ENCODE measurements around the gene METTL15. TPM values are rescaled to one million over a fixed set of nuclear protein-coding genes. Genes with fewer than 3 reads are reported as not detected.
"Not testable (repeated sequence)": the region's sequence is repeated elsewhere in the genome, so short reads cannot be mapped to it uniquely, and the experiment has no call there.

The METTL15 gene
- total RNA-seq, 1 experiment from 2014 or later: 15.8 TPM

- Histone ChIP-seq H3K4me1 (replicated peaks) (peaks cover 23% of the 10 kb centered on the region), H3K27ac (no peak overlapping the region), H3K9me3 (replicated peaks) (no peaks in the 10 kb centered on the region), H3K4me3 (no peak overlapping the region), H3K36me3 (peaks cover 32% of the 10 kb centered on the region), H3K27me3 (replicated peaks) (no peaks in the 10 kb centered on the region)
- no peak for DNase-seq (ENCODE audit: low read depth in 1 of 2, low spot score in 2 of 2)
Observed at GRCh38 chr11:28100665-28101064, 7.5 kb upstream of the METTL15 start.

- DNase-seq (ENCODE audit: low read depth in 1 of 2, low spot score in 2 of 2); H3K27me3 ChIP-seq (replicated peaks); H3K9me3 ChIP-seq (replicated peaks); H3K27ac ChIP-seq; H3K4me3 ChIP-seq: not testable (repeated sequence)
- Histone ChIP-seq H3K36me3 (peaks cover 26% of the 10 kb centered on the region), H3K4me1 (replicated peaks) (peaks cover 29% of the 10 kb centered on the region)
Observed at GRCh38 chr11:28102300-28102699, 5.9 kb upstream of the METTL15 start.

- peak in 1 of 2 experiments; percentile 4 for DNase-seq (ENCODE audit: low read depth in 1 of 2, low spot score in 2 of 2)
- Histone ChIP-seq H3K27me3 (replicated peaks) (no peaks in the 10 kb centered on the region), H3K27ac (no peak overlapping the region), H3K4me1 (replicated peaks) (peaks cover 40% of the 10 kb centered on the region), H3K36me3 (peaks cover 17% of the 10 kb centered on the region), H3K4me3 (no peak overlapping the region), H3K9me3 (replicated peaks) (no peaks in the 10 kb centered on the region)
Observed at GRCh38 chr11:28104425-28104824, 3.8 kb upstream of the METTL15 start.

DNA sequence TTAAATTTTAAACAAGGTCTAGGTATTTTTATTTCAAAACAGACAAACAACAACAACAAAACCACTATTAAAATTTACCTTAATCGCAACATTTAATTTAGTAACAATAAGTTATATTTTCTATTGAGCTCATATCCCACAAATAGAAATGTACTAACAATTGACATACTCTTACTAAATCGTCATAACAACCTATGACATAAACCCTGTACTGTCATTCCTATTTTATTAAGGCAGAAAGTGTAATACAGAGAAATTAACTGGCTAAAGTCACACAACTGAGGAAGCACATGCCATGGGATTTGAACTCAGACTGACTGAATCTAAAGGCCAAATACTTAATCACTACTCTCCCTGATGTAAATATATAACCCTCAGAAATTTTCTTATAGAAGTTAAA is 3.2 kb upstream of the METTL15 start:
- no peak for DNase-seq (ENCODE audit: low read depth in 1 of 2, low spot score in 2 of 2)
- no peak overlapping the region for H3K27ac ChIP-seq
- H3K27me3 ChIP-seq (replicated peaks): no peaks in the 10 kb centered on the region
- no peaks in the 10 kb centered on the region for H3K9me3 ChIP-seq (replicated peaks)
- H3K36me3 ChIP-seq: peaks cover 17% of the 10 kb centered on the region
- peaks cover 45% of the 10 kb centered on the region for H3K4me1 ChIP-seq (replicated peaks)
- H3K4me3 ChIP-seq: no peak overlapping the region

DNA sequence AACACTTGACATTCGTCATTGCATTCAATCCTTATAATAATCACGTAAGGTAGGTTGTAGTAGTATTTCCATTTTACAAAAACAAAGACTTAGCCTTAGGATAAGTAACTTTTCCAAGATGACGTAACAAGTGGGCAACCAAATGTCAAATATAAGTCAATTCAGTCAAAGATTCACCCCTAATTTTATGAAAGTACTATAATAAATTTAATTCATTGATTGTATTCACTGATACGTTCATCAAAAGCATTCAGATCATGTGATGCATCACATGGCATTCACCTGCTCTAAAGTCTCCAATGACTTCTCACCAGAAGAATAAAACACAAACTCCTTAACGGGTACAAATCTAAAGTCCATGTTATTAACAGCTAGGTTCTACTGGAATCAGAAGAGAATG is 2.3 kb upstream of the METTL15 start:
- DNase-seq (ENCODE audit: low read depth in 1 of 2, low spot score in 2 of 2): peak in 1 of 2 experiments; percentile 4
- Histone ChIP-seq H3K27ac (no peak overlapping the region), H3K4me1 (replicated peaks) (peaks cover 45% of the 10 kb centered on the region), H3K27me3 (replicated peaks) (no peaks in the 10 kb centered on the region), H3K9me3 (replicated peaks) (no peaks in the 10 kb centered on the region), H3K4me3 (no peak overlapping the region), H3K36me3 (peaks cover 17% of the 10 kb centered on the region)

GRCh38 chr11:28106353-28107043 is 1.7 kb upstream of the METTL15 start:
- no peak for DNase-seq (ENCODE audit: low read depth in 1 of 2, low spot score in 2 of 2)
- Histone ChIP-seq H3K4me1 (replicated peaks) (peaks cover 48% of the 10 kb centered on the region), H3K9me3 (replicated peaks) (no peaks in the 10 kb centered on the region), H3K27me3 (replicated peaks) (no peaks in the 10 kb centered on the region), H3K4me3 (peak overlapping the region; percentile 60), H3K36me3 (peaks cover 14% of the 10 kb centered on the region), H3K27ac (peak overlapping the region; percentile 97)

GRCh38 chr11:28107191-28107749 is 918 bp upstream of the METTL15 start:
- DNase-seq (ENCODE audit: low read depth in 1 of 2, low spot score in 2 of 2): no peak

DNA sequence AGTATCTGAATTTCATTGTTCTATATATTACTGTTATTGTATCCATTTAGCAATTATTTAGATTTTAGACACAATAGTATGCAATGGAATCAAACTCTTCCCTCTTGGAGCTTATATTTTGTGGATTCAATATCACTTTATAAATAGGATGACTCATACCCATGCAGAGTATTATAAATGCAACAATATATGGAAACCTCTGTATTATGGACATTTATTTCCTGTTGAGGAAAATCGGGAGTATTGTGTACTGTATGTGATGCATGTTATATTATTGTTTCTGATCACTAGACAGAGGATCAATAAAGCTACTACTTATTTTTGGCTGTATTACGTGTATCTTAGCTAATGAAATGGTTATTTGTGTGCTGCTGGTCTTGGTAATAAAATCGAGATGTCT is 770 bp downstream of the METTL15 start:
- Histone ChIP-seq H3K4me3 (peak overlapping the region; percentile 60; the same call in 1 of the 2 replicates), H3K27ac (peak overlapping the region; percentile 97), H3K4me1 (replicated peaks) (peaks cover 45% of the 10 kb centered on the region), H3K36me3 (peaks cover 11% of the 10 kb centered on the region), H3K9me3 (replicated peaks) (no peaks in the 10 kb centered on the region; the same call in 1 of the 2 replicates), H3K27me3 (replicated peaks) (no peaks in the 10 kb centered on the region)
- DNase-seq (ENCODE audit: low read depth in 1 of 2, low spot score in 2 of 2): peak in 1 of 2 experiments; percentile 22

More at GRCh38 chr11:28107191-28107749, 918 bp upstream of the METTL15 start:
- H3K4me1 ChIP-seq (replicated peaks): peaks cover 53% of the 10 kb centered on the region
- peak overlapping the region; percentile 60 for H3K4me3 ChIP-seq
- no peaks in the 10 kb centered on the region for H3K9me3 ChIP-seq (replicated peaks)
- H3K36me3 ChIP-seq: peaks cover 8% of the 10 kb centered on the region
- H3K27me3 ChIP-seq (replicated peaks): no peaks in the 10 kb centered on the region
- peak overlapping the region; percentile 97 for H3K27ac ChIP-seq

GRCh38 chr11:28110108-28110820 is 2.1 kb downstream of the METTL15 start:
- H3K27ac ChIP-seq: peak overlapping the region; percentile 97
- H3K36me3 ChIP-seq: peaks cover 16% of the 10 kb centered on the region
- no peaks in the 10 kb centered on the region for H3K27me3 ChIP-seq (replicated peaks)
- H3K9me3 ChIP-seq (replicated peaks): no peaks in the 10 kb centered on the region; the same call in 1 of the 2 replicates
- H3K4me1 ChIP-seq (replicated peaks): peaks cover 33% of the 10 kb centered on the region
- H3K4me3 ChIP-seq: peak overlapping the region; percentile 56
- peak; percentile 75 to 79 for DNase-seq (ENCODE audit: low read depth in 1 of 2, low spot score in 2 of 2)

DNA sequence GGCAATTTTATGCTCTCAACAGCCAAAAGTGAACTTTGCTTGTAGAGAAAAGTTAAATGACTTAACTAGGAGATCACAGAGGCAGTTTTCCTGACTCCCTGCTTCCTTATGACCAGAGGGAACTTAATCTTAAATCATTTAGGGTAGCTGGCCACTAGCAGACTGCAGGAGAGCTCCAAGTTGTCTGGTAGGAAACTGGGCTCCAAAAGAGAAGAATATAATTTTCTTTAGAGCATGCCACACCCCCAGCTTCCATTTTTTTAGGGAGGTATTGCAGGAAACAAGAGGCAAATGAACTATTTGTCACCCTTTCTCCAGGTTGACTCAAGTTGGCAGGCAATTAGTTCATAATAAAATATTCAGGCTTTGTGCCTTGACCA is 2.6 kb downstream of the METTL15 start:
- DNase-seq (ENCODE audit: low read depth in 1 of 2, low spot score in 2 of 2): no peak
- H3K27ac ChIP-seq: peak overlapping the region; percentile 97

DNA sequence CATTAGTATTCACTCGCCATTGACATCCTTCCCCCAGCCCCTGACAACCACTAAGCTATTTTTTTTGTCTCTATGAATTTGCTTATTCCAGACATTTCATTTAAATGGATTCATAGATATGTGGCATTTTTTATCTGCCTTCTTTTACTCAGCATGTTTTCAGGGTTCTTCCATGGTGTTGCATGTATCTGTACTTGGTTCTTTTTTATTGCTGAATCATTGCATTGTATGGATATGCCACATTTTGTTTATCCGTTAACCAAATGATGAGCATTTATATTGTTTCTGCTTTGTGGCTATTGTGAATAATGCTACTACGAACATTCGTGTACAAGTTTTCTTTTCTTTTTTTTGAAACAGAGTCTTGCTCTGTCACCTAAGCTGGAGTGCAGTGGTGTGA is 5.9 kb downstream of the METTL15 start:
- peaks cover 30% of the 10 kb centered on the region for H3K36me3 ChIP-seq
- H3K27me3 ChIP-seq (replicated peaks): no peaks in the 10 kb centered on the region
- H3K9me3 ChIP-seq (replicated peaks): no peaks in the 10 kb centered on the region; the same call in 1 of the 2 replicates
- peaks cover 16% of the 10 kb centered on the region for H3K4me1 ChIP-seq (replicated peaks)
- no peak overlapping the region for H3K4me3 ChIP-seq
- DNase-seq (ENCODE audit: low read depth in 1 of 2, low spot score in 2 of 2): no peak
- H3K27ac ChIP-seq: no peak overlapping the region

More for the DNA sequence above, 2.6 kb downstream of the METTL15 start:
- peak overlapping the region; percentile 56 for H3K4me3 ChIP-seq
- H3K9me3 ChIP-seq (replicated peaks): no peaks in the 10 kb centered on the region; the same call in 1 of the 2 replicates
- H3K36me3 ChIP-seq: peaks cover 21% of the 10 kb centered on the region
- peaks cover 29% of the 10 kb centered on the region for H3K4me1 ChIP-seq (replicated peaks)
- H3K27me3 ChIP-seq (replicated peaks): no peaks in the 10 kb centered on the region

- peaks cover 30% of the 10 kb centered on the region for H3K36me3 ChIP-seq
- H3K27me3 ChIP-seq (replicated peaks): no peaks in the 10 kb centered on the region
- no peak overlapping the region for H3K4me3 ChIP-seq
- peaks cover 10% of the 10 kb centered on the region for H3K4me1 ChIP-seq (replicated peaks)
- H3K9me3 ChIP-seq (replicated peaks): no peaks in the 10 kb centered on the region; the same call in 1 of the 2 replicates
- no peak for DNase-seq (ENCODE audit: low read depth in 1 of 2, low spot score in 2 of 2)
- H3K27ac ChIP-seq: no peak overlapping the region
Observed at GRCh38 chr11:28114731-28115130, 6.5 kb downstream of the METTL15 start.

DNA sequence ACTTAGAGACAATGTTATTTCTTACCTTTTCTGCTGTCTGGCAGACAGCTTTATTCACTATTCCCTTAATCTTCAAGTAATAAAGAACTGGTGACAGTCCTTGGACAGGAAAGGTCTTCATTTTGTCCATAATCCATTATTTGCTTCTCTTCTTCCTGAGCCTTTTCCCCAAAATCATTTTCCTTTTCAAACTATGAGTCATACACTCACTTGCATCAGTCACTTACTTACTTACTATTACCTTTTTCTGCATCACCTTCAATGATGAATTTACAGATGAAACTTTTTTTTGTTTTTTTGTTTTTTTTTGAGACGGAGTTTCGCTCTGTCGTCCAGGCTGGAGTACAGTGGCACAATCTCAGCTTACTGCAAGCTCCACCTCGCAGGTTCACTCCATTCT is 9.5 kb downstream of the METTL15 start:
- peaks cover under 1% of the 10 kb centered on the region for H3K4me1 ChIP-seq (replicated peaks)
- H3K36me3 ChIP-seq: peaks cover 30% of the 10 kb centered on the region
- H3K9me3 ChIP-seq (replicated peaks): no peaks in the 10 kb centered on the region; the same call in 1 of the 2 replicates
- H3K27me3 ChIP-seq (replicated peaks): no peaks in the 10 kb centered on the region
- DNase-seq (ENCODE audit: low read depth in 1 of 2, low spot score in 2 of 2): no peak
- H3K4me3 ChIP-seq: no peak overlapping the region
- H3K27ac ChIP-seq: no peak overlapping the region

GRCh38 chr11:28123151-28123581 is 15.0 kb downstream of the METTL15 start:
- Histone ChIP-seq H3K4me1 (replicated peaks) (peaks cover 12% of the 10 kb centered on the region), H3K9me3 (replicated peaks) (no peaks in the 10 kb centered on the region), H3K27me3 (replicated peaks) (no peaks in the 10 kb centered on the region), H3K36me3 (peaks cover 7% of the 10 kb centered on the region; the same call in 1 of the 2 replicates), H3K27ac (peak overlapping the region; percentile 66), H3K4me3 (no peak overlapping the region)
- peak in 1 of 2 experiments; percentile 68 for DNase-seq (ENCODE audit: low read depth in 1 of 2, low spot score in 2 of 2)
